HEK293T (cell line): ENCODE measurements around the gene ZNF512.

Experiments used
- ARNT ChIP-seq: fragments of 450-650 bp; IDR thresholded peaks from 2 replicates; pipeline ENCODE4 v1.6.1; 2017; ENCODE audit warnings: mild to moderate bottlenecking
- ELF4 ChIP-seq: fragments of 450-650 bp; IDR thresholded peaks from 2 replicates; pipeline ENCODE4 v1.6.1; 2017; ENCODE audit warnings: antibody characterized with exemption
- HDGF ChIP-seq: fragments of 450-650 bp; IDR thresholded peaks from 2 replicates; pipeline ENCODE4 v1.6.1; 2017; ENCODE audit warnings: antibody characterized with exemption, borderline replicate concordance
- L3MBTL2 ChIP-seq: fragments of 450-650 bp; conservative IDR thresholded peaks from 2 replicates; pipeline ENCODE4 v1.6.1; 2016; ENCODE audit warnings: mild to moderate bottlenecking
- LEF1 ChIP-seq: fragments of 450-650 bp; IDR thresholded peaks from 2 replicates; pipeline ENCODE4 v1.6.1; 2017; ENCODE audit warnings: mild to moderate bottlenecking, borderline replicate concordance
- NFRKB ChIP-seq: fragments of 450-650 bp; IDR thresholded peaks from 2 replicates; pipeline ENCODE4 v1.6.1; 2016; ENCODE audit warnings: mild to moderate bottlenecking, moderate library complexity
- SP1 ChIP-seq: fragments of 450-650 bp; IDR thresholded peaks from 2 replicates; pipeline ENCODE4 v1.6.1; 2017

DNA sequence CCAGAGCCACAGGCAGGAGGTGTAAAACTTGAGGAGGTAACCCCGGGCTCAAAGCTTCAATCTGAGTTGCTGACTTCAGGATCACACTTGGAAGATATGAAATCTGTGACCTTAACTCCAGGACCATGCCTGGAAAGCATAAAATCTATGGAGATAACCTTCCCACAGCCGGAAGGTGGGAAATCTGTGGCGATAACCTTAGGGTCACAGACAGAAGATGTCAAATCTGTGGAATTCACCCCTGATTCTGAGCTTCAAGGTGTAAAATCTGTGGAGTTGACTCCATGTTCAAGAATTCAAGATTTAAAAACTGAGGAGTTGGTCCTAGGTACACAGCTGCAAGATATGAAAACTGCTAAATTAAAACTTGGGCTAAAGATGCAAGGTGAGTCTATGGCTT lies 11.6 kb upstream of the ZNF512 start:
- TF ChIP-seq ARNT, result no peak
- no peak for TF ChIP-seq LEF1
- TF ChIP-seq HDGF, result no peak
- TF ChIP-seq NFRKB, result no peak
- TF ChIP-seq L3MBTL2, result no peak
- no peak for TF ChIP-seq SP1
- no peak for TF ChIP-seq ELF4
